HEK293T (cell line): ENCODE results near the gene CCL26.

Experiments used
- BHLHE40 ChIP-seq: fragments of 450-650 bp; IDR thresholded peaks from 2 replicates; pipeline ENCODE4 v1.6.1; 2016; ENCODE audit warnings: mild to moderate bottlenecking, moderate library complexity, borderline replicate concordance
- FOXA1 ChIP-seq: fragments of 450-650 bp; IDR thresholded peaks from 2 replicates; pipeline ENCODE4 v1.6.1; 2016; ENCODE audit warnings: mild to moderate bottlenecking
- SP1 ChIP-seq: fragments of 450-650 bp; IDR thresholded peaks from 2 replicates; pipeline ENCODE4 v1.6.1; 2017
- SUZ12 ChIP-seq: fragments of 450-650 bp; IDR thresholded peaks from 2 replicates; pipeline ENCODE4 v1.6.1; 2016; ENCODE audit warnings: mild to moderate bottlenecking

DNA sequence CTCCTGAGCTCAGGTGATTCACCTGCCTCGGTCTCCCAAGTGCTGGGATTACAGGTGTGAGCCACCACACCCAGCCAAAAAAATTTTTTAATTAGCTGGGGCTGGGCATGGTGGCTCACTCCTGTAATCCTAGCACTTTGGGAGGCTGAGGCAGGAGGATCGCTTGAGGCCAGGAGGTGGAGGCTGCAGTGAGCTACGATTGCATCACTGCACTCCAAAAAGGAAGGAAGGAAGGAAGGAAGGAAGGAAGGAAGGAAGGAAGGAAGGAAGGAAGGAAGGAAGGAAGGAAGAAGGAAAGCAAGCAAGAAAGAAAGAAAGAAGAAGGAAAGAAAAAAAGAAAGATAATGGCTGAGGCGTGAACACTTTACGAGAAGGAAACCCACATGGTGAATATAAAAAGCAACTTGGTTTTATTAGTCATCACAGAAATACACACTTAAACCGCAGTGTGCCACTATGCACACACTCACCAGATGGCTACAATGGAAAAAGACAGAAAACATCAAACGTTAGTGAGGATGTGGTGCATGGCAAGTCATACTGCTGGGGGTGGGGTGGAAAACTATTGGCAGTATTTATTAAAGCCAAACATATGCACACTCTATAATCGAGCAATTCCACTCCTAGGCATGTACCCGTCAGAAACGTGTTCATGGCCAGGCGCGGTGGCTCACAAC is 4.4 kb upstream of the CCL26 start:
- TF ChIP-seq SP1 (no peak), BHLHE40 (no peak), SUZ12 (no peak), FOXA1 (no peak)
